ENCODE data around the gene CD79B. TPM values are rescaled to one million over a fixed set of nuclear protein-coding genes. Genes with fewer than 3 reads are reported as not detected.
"Not testable (repeated sequence)": the region's sequence is repeated elsewhere in the genome, so short reads cannot be mapped to it uniquely, and the experiment has no call there.

Gene CD79B
- total RNA-seq, 1 experiment from 2014 or later = 0.39 TPM

GRCh38 chr17:63919311-63919723 is 12.8 kb downstream of the CD79B start:
- intact Hi-C loops (cut with micrococcal nuclease; ENCODE audit: unreplicated experiment) = loop anchor here (2.0 to 10.0 kb wide), 4 partner anchors 27 to 365 kb away; partner anchors contain the start of gene ERN1
- DNase-seq (ENCODE audit: low spot score) = peak; percentile 73
- CTCF ChIA-PET = interaction anchor here (0.7 to 2.3 kb wide), 7 partner anchors 9 to 363 kb away, joined by 3 to 21 read pairs (median 7); no protein-coding TSS in a partner anchor
- H3K9me3 ChIP-seq (ENCODE audit: low read depth, low read length, poor library complexity, severe bottlenecking) = no peaks in the 10 kb centered on the region
- no peak overlapping the region for H3K27ac ChIP-seq (ENCODE audit: low read depth, low read length, poor library complexity, severe bottlenecking)
- no peak overlapping the region for H3K4me3 ChIP-seq (ENCODE audit: low read depth, low read length, poor library complexity, severe bottlenecking)
- POLR2A ChIA-PET (ENCODE audit: low non-redundant PET) = interaction anchor here (0.6 kb wide), 1 partner anchor 425 kb away, joined by 3 read pairs; no protein-coding TSS in a partner anchor
- no peaks in the 10 kb centered on the region for H3K36me3 ChIP-seq (ENCODE audit: insufficient read depth, low read length, poor library complexity, severe bottlenecking)
- no peaks in the 10 kb centered on the region for H3K27me3 ChIP-seq (replicated peaks; ENCODE audit: insufficient read depth, low read depth, low read length, poor library complexity)
- TF ChIP-seq CTCF (conservative IDR thresholded peaks at IDR 0.05; ENCODE audit: low read depth, low read length) (peak; percentile 87), EZH2 (IDR thresholded peaks at IDR 0.05; ENCODE audit: borderline replicate concordance, low read depth, low read length, poor library complexity, severe bottlenecking) (no peak)
- BruUV-seq (replicated peaks) = no TSS peak
- H3K4me1 ChIP-seq (ENCODE audit: insufficient read depth, low read length, poor library complexity, severe bottlenecking) = no peaks in the 10 kb centered on the region

GRCh38 chr17:63918789-63919305 is 13.3 kb downstream of the CD79B start, which contains the start of gene GH1:
TSS of gene GH1 (minus strand) at chr17:63918839. CDS start at chr17:63918776, 63 bp downstream.
- H3K27me3 ChIP-seq (replicated peaks; ENCODE audit: insufficient read depth, low read depth, low read length, poor library complexity); BruUV-seq (replicated peaks); H3K4me3 ChIP-seq (ENCODE audit: low read depth, low read length, poor library complexity, severe bottlenecking); H3K27ac ChIP-seq (ENCODE audit: low read depth, low read length, poor library complexity, severe bottlenecking); H3K9me3 ChIP-seq (ENCODE audit: low read depth, low read length, poor library complexity, severe bottlenecking); H3K36me3 ChIP-seq (ENCODE audit: insufficient read depth, low read length, poor library complexity, severe bottlenecking); POLR2A ChIA-PET (ENCODE audit: low non-redundant PET); H3K4me1 ChIP-seq (ENCODE audit: insufficient read depth, low read length, poor library complexity, severe bottlenecking); DNase-seq (ENCODE audit: low spot score): not testable (repeated sequence)
- intact Hi-C loops (cut with micrococcal nuclease; ENCODE audit: unreplicated experiment) = loop anchor here (2.0 to 10.0 kb wide), 4 partner anchors 28 to 366 kb away; partner anchors contain the start of gene ERN1
- CTCF ChIA-PET = interaction anchor here (0.7 to 2.3 kb wide), 6 partner anchors 9 to 363 kb away, joined by 3 to 21 read pairs (median 10); no protein-coding TSS in a partner anchor

GRCh38 chr17:63918305-63918704 is 13.8 kb downstream of the CD79B start:
- Histone ChIP-seq H3K4me1 (ENCODE audit: insufficient read depth, low read length, poor library complexity, severe bottlenecking) (no peaks in the 10 kb centered on the region), H3K27me3 (replicated peaks; ENCODE audit: insufficient read depth, low read depth, low read length, poor library complexity) (no peaks in the 10 kb centered on the region), H3K4me3 (ENCODE audit: low read depth, low read length, poor library complexity, severe bottlenecking) (no peak overlapping the region), H3K36me3 (ENCODE audit: insufficient read depth, low read length, poor library complexity, severe bottlenecking) (no peaks in the 10 kb centered on the region), H3K9me3 (ENCODE audit: low read depth, low read length, poor library complexity, severe bottlenecking) (no peaks in the 10 kb centered on the region), H3K27ac (ENCODE audit: low read depth, low read length, poor library complexity, severe bottlenecking) (no peak overlapping the region)
- ChIA-PET CTCF (interaction anchor here (0.6 to 2.0 kb wide), 4 partner anchors 10 to 717 kb away, joined by 3 to 21 read pairs (median 4); no protein-coding TSS in a partner anchor), POLR2A (ENCODE audit: low non-redundant PET) (no interaction called here)
- intact Hi-C loops (cut with micrococcal nuclease; ENCODE audit: unreplicated experiment) = loop anchor here (2.0 to 10.0 kb wide), 4 partner anchors 28 to 366 kb away; partner anchors contain the start of gene ERN1
- no peak for DNase-seq (ENCODE audit: low spot score)
- TF ChIP-seq CTCF (conservative IDR thresholded peaks at IDR 0.05; ENCODE audit: low read depth, low read length) = no peak
- no peak for TF ChIP-seq EZH2 (IDR thresholded peaks at IDR 0.05; ENCODE audit: borderline replicate concordance, low read depth, low read length, poor library complexity, severe bottlenecking)
- BruUV-seq (replicated peaks) = no TSS peak
